Psoas muscle (tissue), 8 donors: ENCODE measurements around the gene RALY. TPM values are rescaled to one million over a fixed set of nuclear protein-coding genes. Genes with fewer than 3 reads are reported as not detected.

ENCODE experiments used
- ATAC-seq, 4 donors: fragments of 200-7000 bp; cut with Tn5 transposase; one replicate each; pipeline ENCODE4 v1.9.1; 2020; ENCODE audit warnings: moderate library complexity in 3 of 4, mild to moderate bottlenecking in 2 of 4
- DNase-seq, 2 donors: peaks; one replicate each; pipeline ENCODE4 v3.0.0-alpha.2; 2020
- H3K27ac ChIP-seq: fragments of 200-600 bp; one replicate; pipeline ENCODE4 v1.8.0; 2022
- H3K27me3 ChIP-seq, 3 donors: fragments of 200-600 bp in 1 of 3; one replicate each; pipeline versions ENCODE4 v1.6.1 to v1.8.0; 2013 to 2022; ENCODE audit warnings: low read length in 2 of 3, mild to moderate bottlenecking in 2 of 3, moderate library complexity in 1 of 3; ENCODE audit not compliant: insufficient read depth in 3 of 3
- H3K36me3 ChIP-seq, 2 donors: fragments of 200-600 bp in 1 of 2; one replicate each; pipeline versions ENCODE4 v1.6.1 to v1.8.0; 2013 to 2022; ENCODE audit warnings: low read depth in 1 of 2, mild to moderate bottlenecking in 1 of 2, moderate library complexity in 1 of 2; ENCODE audit not compliant: insufficient read depth in 1 of 2
- H3K4me1 ChIP-seq: fragments of 200-600 bp; one replicate; pipeline ENCODE4 v1.8.0; 2022
- H3K4me3 ChIP-seq: fragments of 200-600 bp; one replicate; pipeline ENCODE4 v1.8.0; 2022; ENCODE audit warnings: mild to moderate bottlenecking
- H3K9me3 ChIP-seq: fragments of 200-600 bp; one replicate; pipeline ENCODE4 v1.8.0; 2022
- WGBS, 3 donors: extraction: QIAGEN DNeasy Blood & Tissue Kit; methylation state at CpG; one replicate each; pipeline versions ENCODE4 v1.1.6 to v1.1.7; 2013; 5-methylcytosine and 5-hydroxymethylcytosine counted together
- intact Hi-C, 2 donors: fragments of 100-400 bp; cut with DNase I; formaldehyde crosslinking; loops; one replicate each; pipeline versions ENCODE4 v1.11.0 to v1.14.2; 2022
- polyA plus RNA-seq, 3 donors: library from polyadenylated mRNA; stranded (reverse); fragments of 200-250 nt; gene quantifications; one replicate each; pipeline ENCODE4 v1.2.3, GENCODE V29; 2013
- total RNA-seq, 4 donors: library from RNA; stranded (reverse); fragmentation: NEBNext Ultra II Directional in 2 of 4; extraction: Animal tissue kit (Norgen Biotek cat#: 25700) in 2 of 4; gene quantifications; one replicate each; pipeline versions ENCODE4 v1.2.1 to v1.2.4, GENCODE V29; 2021 to 2023
- TF ChIP-seq, protein P1 (sequence below): fragments of 200-600 bp; IDR thresholded peaks from one replicate; pipeline ENCODE4 v1.8.0; 2022; ENCODE audit warnings: antibody characterized with exemption
- donor health status: healthy with polysubstance abuse.
- donor health status: DM: no; HTN: no; CAD: no; lungs with moderate emphysema.
- donor health status: Bipolar disorder and iron deficiency.
- donor health status: healthy.
- donor health status: DM: yes; HTN: yes; CAD: no.
- donor health status: DM: no; HTN: no; CAD: no.
- donor health status: DM: no; HTN: no; CAD: no.
- donor health status: DM: yes; HTN: yes; CAD: no.

RALY gene
- total and polyA plus RNA-seq, 7 donors: 92.3 to 325 (median 120) TPM

DNA sequence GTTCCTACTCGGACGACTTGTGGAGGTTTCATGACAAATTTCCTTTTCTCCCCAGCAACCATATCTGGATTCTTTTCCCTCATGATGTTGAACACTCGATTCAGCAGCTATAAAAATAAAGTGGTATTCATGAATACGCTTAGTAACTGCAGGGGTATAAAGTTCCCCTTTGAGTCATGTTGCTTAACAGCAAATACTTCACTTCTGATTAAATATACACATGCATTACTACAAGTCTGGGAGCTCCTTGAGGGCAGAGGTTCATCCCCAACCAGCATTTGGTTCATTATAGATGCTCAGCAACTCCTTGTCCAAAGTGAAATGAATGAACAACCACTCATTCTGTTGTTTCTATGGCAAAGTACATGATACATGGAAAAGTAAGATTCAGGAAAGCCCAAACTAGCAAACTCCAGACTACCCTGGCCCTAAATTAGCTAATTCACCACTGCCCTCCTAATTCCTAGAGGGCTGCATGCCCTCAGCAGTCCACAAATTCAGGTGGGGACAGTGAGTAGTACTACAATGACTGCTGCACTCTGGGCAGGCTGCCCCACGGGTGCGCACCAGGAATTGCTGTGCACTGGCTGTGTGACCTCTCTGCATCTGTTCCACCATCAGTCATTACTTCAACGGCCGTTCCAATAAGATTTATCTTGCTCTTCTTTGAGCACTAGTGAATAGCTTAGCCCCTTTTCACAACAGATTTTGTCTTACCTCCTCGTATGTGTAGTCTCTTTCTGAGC lies 103.2 kb downstream of the RALY start:
- intact Hi-C loops: no loop called here
- H3K36me3 ChIP-seq: peaks cover 29 to 100% of the 10 kb centered on the region in 2 donors
- ATAC-seq (peak in 3 of 4 donors; percentile 34 to 72 (median 43)), DNase-seq (no peak)
- no peak overlapping the region for H3K4me3 ChIP-seq
- H3K9me3 ChIP-seq: no peaks in the 10 kb centered on the region
- H3K4me1 ChIP-seq: peaks cover 3% of the 10 kb centered on the region
- no peaks in the 10 kb centered on the region for H3K27me3 ChIP-seq
- TF ChIP-seq, protein P1, sequence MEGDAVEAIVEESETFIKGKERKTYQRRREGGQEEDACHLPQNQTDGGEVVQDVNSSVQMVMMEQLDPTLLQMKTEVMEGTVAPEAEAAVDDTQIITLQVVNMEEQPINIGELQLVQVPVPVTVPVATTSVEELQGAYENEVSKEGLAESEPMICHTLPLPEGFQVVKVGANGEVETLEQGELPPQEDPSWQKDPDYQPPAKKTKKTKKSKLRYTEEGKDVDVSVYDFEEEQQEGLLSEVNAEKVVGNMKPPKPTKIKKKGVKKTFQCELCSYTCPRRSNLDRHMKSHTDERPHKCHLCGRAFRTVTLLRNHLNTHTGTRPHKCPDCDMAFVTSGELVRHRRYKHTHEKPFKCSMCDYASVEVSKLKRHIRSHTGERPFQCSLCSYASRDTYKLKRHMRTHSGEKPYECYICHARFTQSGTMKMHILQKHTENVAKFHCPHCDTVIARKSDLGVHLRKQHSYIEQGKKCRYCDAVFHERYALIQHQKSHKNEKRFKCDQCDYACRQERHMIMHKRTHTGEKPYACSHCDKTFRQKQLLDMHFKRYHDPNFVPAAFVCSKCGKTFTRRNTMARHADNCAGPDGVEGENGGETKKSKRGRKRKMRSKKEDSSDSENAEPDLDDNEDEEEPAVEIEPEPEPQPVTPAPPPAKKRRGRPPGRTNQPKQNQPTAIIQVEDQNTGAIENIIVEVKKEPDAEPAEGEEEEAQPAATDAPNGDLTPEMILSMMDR: no peak
- no peak overlapping the region for H3K27ac ChIP-seq
- 70 to 79% (median 75%) methylated on average over 9 of the region's 9 CpGs for WGBS, 3 donors

- Histone ChIP-seq H3K36me3 (peaks cover 26 to 100% of the 10 kb centered on the region in 2 donors), H3K27me3 (no peaks in the 10 kb centered on the region), H3K9me3 (no peaks in the 10 kb centered on the region), H3K27ac (no peak overlapping the region), H3K4me3 (no peak overlapping the region), H3K4me1 (peaks cover 3% of the 10 kb centered on the region)
- no peak for ATAC-seq
- WGBS, 3 donors: 76 to 90% (median 83%) methylated on average over 3 of the region's 3 CpGs
- intact Hi-C loops: no loop called here
- no peak for DNase-seq
- TF ChIP-seq, protein P1: no peak
These were observed 104.9 kb downstream of the RALY start for GRCh38 chr20:34098570-34098969.

DNA sequence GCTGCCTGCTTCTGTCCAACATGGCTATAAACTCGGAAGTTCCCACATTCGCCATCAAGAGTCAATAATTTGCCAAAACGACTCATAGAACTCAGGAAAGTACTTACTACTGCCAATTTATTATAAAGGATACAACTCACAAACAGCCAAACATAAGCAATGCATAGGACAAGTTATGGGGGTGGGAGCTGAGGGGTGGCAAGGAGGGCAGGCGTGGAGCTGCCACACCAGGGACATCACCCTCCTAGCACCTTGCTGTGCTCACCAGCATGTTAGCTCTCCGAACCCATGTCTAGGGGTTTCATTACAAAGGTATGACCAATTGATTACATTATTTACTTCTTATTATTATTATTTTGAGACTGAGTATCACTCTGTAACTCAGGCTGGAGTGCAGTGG lies 106.0 kb downstream of the RALY start:
- WGBS, 3 donors: 81 to 85% (median 83%) methylated on average over 5 of the region's 5 CpGs
- Histone ChIP-seq H3K4me1 (peaks cover 3% of the 10 kb centered on the region), H3K27me3 (no peaks in the 10 kb centered on the region), H3K4me3 (no peak overlapping the region), H3K9me3 (no peaks in the 10 kb centered on the region), H3K36me3 (peaks cover 31 to 100% of the 10 kb centered on the region in 2 donors), H3K27ac (no peak overlapping the region)
- no peak for DNase-seq
- no peak for ATAC-seq
- TF ChIP-seq, protein P1: no peak
- intact Hi-C loops: no loop called here

GRCh38 chr20:34100576-34100975 lies 106.9 kb downstream of the RALY start:
- H3K27me3 ChIP-seq: no peaks in the 10 kb centered on the region
- TF ChIP-seq, protein P1: no peak
- peaks cover 33 to 100% of the 10 kb centered on the region in 2 donors for H3K36me3 ChIP-seq
- H3K27ac ChIP-seq: no peak overlapping the region
- 77 to 82% (median 78%) methylated on average over 3 of the region's 3 CpGs for WGBS, 3 donors
- intact Hi-C loops: no loop called here
- ATAC-seq (no peak), DNase-seq (no peak)
- peaks cover 3% of the 10 kb centered on the region for H3K4me1 ChIP-seq
- H3K9me3 ChIP-seq: no peaks in the 10 kb centered on the region
- H3K4me3 ChIP-seq: no peak overlapping the region

GRCh38 chr20:34102342-34102741 lies 108.6 kb downstream of the RALY start:
- no peaks in the 10 kb centered on the region for H3K27me3 ChIP-seq
- no peak overlapping the region for H3K4me3 ChIP-seq
- intact Hi-C loops: no loop called here
- peaks cover 28 to 88% of the 10 kb centered on the region in 2 donors for H3K36me3 ChIP-seq
- H3K9me3 ChIP-seq: no peaks in the 10 kb centered on the region
- WGBS, 3 donors: 97 to 100% (median 99%) methylated on average over 2 of the region's 2 CpGs
- H3K27ac ChIP-seq: no peak overlapping the region
- TF ChIP-seq, protein P1: no peak
- H3K4me1 ChIP-seq: peaks cover 2% of the 10 kb centered on the region
- no peak for ATAC-seq
- DNase-seq: no peak
